HCT116 (cell line): ENCODE measurements around the gene TRPV4. TPM values are rescaled to one million over a fixed set of nuclear protein-coding genes. Genes with fewer than 3 reads are reported as not detected.

ENCODE experiments used
- ATAC-seq: fragments of 200-7000 bp; cut with Tn5 transposase; 2 replicates; pipeline ENCODE4 v1.9.1; 2020; ENCODE audit warnings: mild to moderate bottlenecking, moderate library complexity
- BruUV-seq: library from RNA; stranded (reverse); fragments of 400-500 nt; replicated peaks from 2 replicates; lab custom pipeline; 2021; lab: Mats Ljungman, UMichigan
- CTCF ChIA-PET: fragments of 300-600 bp; sonication (Branson Sonifier 250); formaldehyde crosslinking; loops from one replicate; lab custom pipeline; 2021; ENCODE audit warnings: antibody characterized with exemption; lab: Charles Lee
- POLR2A ChIA-PET: fragments of 300-600, 350-600 bp; sonication (Branson Sonifier 250); formaldehyde crosslinking; loops from one replicate; lab custom pipeline; 2021; ENCODE audit warnings: antibody characterized with exemption; lab: Charles Lee
- RAD21 ChIA-PET, 2 experiments: fragments of 300-600 bp; sonication (Branson Sonifier 250); formaldehyde crosslinking; loops; one replicate each; lab custom pipeline; 2023; ENCODE audit warnings: low total read pairs in 2 of 2; ENCODE audit not compliant: uncharacterized antibody in 2 of 2, unreplicated experiment in 2 of 2, low non-redundant PET in 1 of 2; lab: Charles Lee
- DNase-seq: peaks from one replicate; pipeline ENCODE4 v3.0.0-alpha.2; 2010; ENCODE audit warnings: low read depth, low spot score
- H2AFZ ChIP-seq: fragments of 200-600 bp; shearing (Covaris generic), sonication (generic); 2 replicates; pipeline ENCODE4 v1.6.1; 2017; ENCODE audit warnings: low read depth, mixed run types, mixed read lengths, antibody characterized with exemption, low read length; ENCODE audit not compliant: poor library complexity, severe bottlenecking
- H3K27ac ChIP-seq: 2 replicates; pipeline ENCODE4 v1.5.1; 2012; ENCODE audit warnings: low read depth, low read length
- H3K27me3 ChIP-seq: fragments of 200-600 bp; sonication (generic); 2 replicates; pipeline ENCODE4 v1.6.1; 2016; ENCODE audit warnings: mixed run types, low read length, mixed read lengths; ENCODE audit not compliant: insufficient read depth
- H3K36me3 ChIP-seq, 2 experiments: fragments of 200-500 bp in 1 of 2; fragments of 200-600 bp in 1 of 2; sonication (Bioruptor generic) in 1 of 2; sonication (generic) in 1 of 2; 2 replicates each; pipeline versions ENCODE4 v1.5.1 to v1.6.1; 2014 to 2016; ENCODE audit warnings: low read length in 2 of 2, inconsistent platforms in 1 of 2, mixed read lengths in 1 of 2, mixed run types in 1 of 2; ENCODE audit not compliant: insufficient read depth in 2 of 2, control insufficient read depth in 1 of 2
- H3K4me1 ChIP-seq, 2 experiments: fragments of 200-600 bp in 1 of 2; sonication (generic) in 1 of 2; 2 replicates each; pipeline versions ENCODE4 v1.5.1 to v1.6.1; 2012 to 2017; ENCODE audit warnings: low read length in 2 of 2, inconsistent platforms in 1 of 2, mild to moderate bottlenecking in 1 of 2, mixed read lengths in 1 of 2, mixed run types in 1 of 2, moderate library complexity in 1 of 2; ENCODE audit not compliant: insufficient read depth in 2 of 2, control insufficient read depth in 1 of 2
- H3K4me2 ChIP-seq: fragments of 200-600 bp; sonication (generic); 2 replicates; pipeline ENCODE4 v1.6.1; 2017; ENCODE audit warnings: mixed run types, low read length, mixed read lengths
- H3K4me3 ChIP-seq, 2 experiments: fragments of 200-600 bp in 1 of 2; sonication (generic) in 1 of 2; replicated peaks in 1 of 2; 2 replicates each; pipeline ENCODE4 v1.5.1; 2011 to 2016; ENCODE audit warnings: low read length in 2 of 2, control low read depth in 1 of 2, low read depth in 1 of 2, mild to moderate bottlenecking in 1 of 2, mixed read lengths in 1 of 2, mixed run types in 1 of 2
- H3K79me2 ChIP-seq: fragments of 200-600 bp; sonication (generic); 2 replicates; pipeline ENCODE4 v1.6.1; 2017; ENCODE audit warnings: mild to moderate bottlenecking, mixed run types, low read length, moderate library complexity, mixed read lengths; ENCODE audit not compliant: insufficient read depth
- H3K9ac ChIP-seq: fragments of 200-600 bp; sonication (generic); 2 replicates; pipeline ENCODE4 v1.6.1; 2016; ENCODE audit warnings: low read length, mixed read lengths
- H3K9me2 ChIP-seq: fragments of 200-600 bp; sonication (generic), shearing (Covaris generic); 2 replicates; pipeline ENCODE4 v1.6.1; 2017; ENCODE audit warnings: mixed run types, mild to moderate bottlenecking, moderate library complexity; ENCODE audit not compliant: insufficient read depth
- H3K9me3 ChIP-seq, 2 experiments: fragments of 200-500 bp in 1 of 2; fragments of 200-600 bp in 1 of 2; sonication (Bioruptor generic) in 1 of 2; sonication (generic) in 1 of 2; 2 replicates each; pipeline ENCODE4 v1.6.1; 2014 to 2017; ENCODE audit warnings: low read length in 2 of 2, mixed read lengths in 2 of 2, inconsistent platforms in 1 of 2, low read depth in 1 of 2, mild to moderate bottlenecking in 1 of 2, mixed run types in 1 of 2, moderate library complexity in 1 of 2; ENCODE audit not compliant: control insufficient read depth in 1 of 2, insufficient read depth in 1 of 2
- H4K20me1 ChIP-seq: fragments of 200-600 bp; sonication (generic), shearing (Covaris generic); 2 replicates; pipeline ENCODE4 v1.6.1; 2017; ENCODE audit warnings: mixed run types, mild to moderate bottlenecking, moderate library complexity; ENCODE audit not compliant: insufficient read depth
- CBX3 ChIP-seq: IDR thresholded peaks from 2 replicates; pipeline ENCODE4 v1.6.1; 2012; ENCODE audit warnings: low read depth
- CTCF ChIP-seq, 3 experiments: fragments of 200-600 bp in 1 of 3; sonication (generic) in 1 of 3; IDR thresholded peaks in 2 of 3; conservative IDR thresholded peaks in 1 of 3; 2 replicates each; pipeline ENCODE4 v1.5.1; 2012 to 2017; ENCODE audit warnings: low read depth in 2 of 3, low read length in 2 of 3, antibody characterized with exemption in 1 of 3, borderline replicate concordance in 1 of 3, control low read depth in 1 of 3, mild to moderate bottlenecking in 1 of 3, mixed read lengths in 1 of 3, mixed run types in 1 of 3, moderate library complexity in 1 of 3; ENCODE audit not compliant: insufficient read depth in 1 of 3
- ELF1 ChIP-seq: IDR thresholded peaks from 2 replicates; pipeline ENCODE4 v1.6.1; 2012; ENCODE audit warnings: low read depth, borderline replicate concordance
- POLR2AphosphoS5 ChIP-seq: IDR thresholded peaks from 2 replicates; pipeline ENCODE4 v1.6.1; 2011; ENCODE audit warnings: mild to moderate bottlenecking, low read depth, low read length, moderate library complexity
- REST ChIP-seq: IDR thresholded peaks from 2 replicates; pipeline ENCODE4 v1.6.1; 2012; ENCODE audit warnings: low read depth
- SRF ChIP-seq: IDR thresholded peaks from 2 replicates; pipeline ENCODE4 v1.6.1; 2012; ENCODE audit warnings: low read depth
- YY1 ChIP-seq: IDR thresholded peaks from 2 replicates; pipeline ENCODE4 v1.6.1; 2011; ENCODE audit warnings: low read length, low read depth, moderate library complexity, mild to moderate bottlenecking; ENCODE audit not compliant: insufficient replicate concordance; ENCODE audit errors: extremely low read depth
- ZNF274 ChIP-seq: fragments of 200-500 bp; sonication (Bioruptor generic); IDR thresholded peaks from 2 replicates; pipeline ENCODE4 v1.6.1; 2014; ENCODE audit warnings: mild to moderate bottlenecking, low read depth, low read length, inconsistent platforms
- intact Hi-C: fragments of 100-400 bp; cut with micrococcal nuclease; formaldehyde crosslinking; loops from 2 replicates; pipeline ENCODE4 v1.10.0; 2022
- total RNA-seq: library from RNA; stranded (reverse); gene quantifications from one replicate; pipeline ENCODE4 v1.2.1, GENCODE V29; 2021; ENCODE audit not compliant: unreplicated experiment

TRPV4 gene
- total RNA-seq, 1 experiment from 2014 or later: 0.54 TPM

- TF ChIP-seq ELF1 (no peak), CTCF (IDR thresholded peaks at IDR 0.05 in 2 of 3, conservative IDR thresholded peaks at IDR 0.05 in 1 of 3; ENCODE audit: borderline replicate concordance in 1 of 3, insufficient read depth in 1 of 3, low read depth in 2 of 3, low read length in 2 of 3) (no peak), POLR2AphosphoS5 (no peak), ZNF274 (no peak), REST (no peak), CBX3 (no peak), SRF (no peak), YY1 (no peak)
- Histone ChIP-seq H3K9me2 (no peaks in the 10 kb centered on the region), H2AFZ (no peak overlapping the region), H3K4me2 (no peak overlapping the region), H3K9ac (no peak overlapping the region), H3K4me1 (no peaks in the 10 kb centered on the region), H3K27me3 (no peaks in the 10 kb centered on the region), H3K36me3 (no peaks in the 10 kb centered on the region), H3K27ac (no peak overlapping the region), H3K9me3 (no peaks in the 10 kb centered on the region; a peak in 1 of 4 replicates), H3K79me2 (no peaks in the 10 kb centered on the region), H3K4me3 (no peak overlapping the region), H4K20me1 (no peaks in the 10 kb centered on the region)
- ChIA-PET CTCF (no interaction called here), RAD21 (no interaction called here), POLR2A (no interaction called here)
- ATAC-seq: no peak
- intact Hi-C loops: no loop called here
- no TSS peak for BruUV-seq
- DNase-seq: no peak
Measured at GRCh38 chr12:109810954-109811623, 22.1 kb downstream of the TRPV4 start.
